GM23248 (cell line): Measurements from ENCODE around the gene SERAC1.

Experiments
- EZH2 ChIP-seq: fragments of 200-600 bp; sonication (generic); IDR thresholded peaks from 2 replicates; pipeline ENCODE4 v1.6.1; 2018; ENCODE audit warnings: antibody characterized with exemption, mild to moderate bottlenecking; ENCODE audit not compliant: insufficient read depth, poor library complexity, severe bottlenecking
- EZH2phosphoT487 ChIP-seq: fragments of 200-600 bp; sonication (generic); IDR thresholded peaks from 2 replicates; pipeline ENCODE4 v1.6.1; 2018; ENCODE audit warnings: antibody characterized with exemption, moderate library complexity, mild to moderate bottlenecking, low read depth; ENCODE audit not compliant: insufficient read depth

DNA sequence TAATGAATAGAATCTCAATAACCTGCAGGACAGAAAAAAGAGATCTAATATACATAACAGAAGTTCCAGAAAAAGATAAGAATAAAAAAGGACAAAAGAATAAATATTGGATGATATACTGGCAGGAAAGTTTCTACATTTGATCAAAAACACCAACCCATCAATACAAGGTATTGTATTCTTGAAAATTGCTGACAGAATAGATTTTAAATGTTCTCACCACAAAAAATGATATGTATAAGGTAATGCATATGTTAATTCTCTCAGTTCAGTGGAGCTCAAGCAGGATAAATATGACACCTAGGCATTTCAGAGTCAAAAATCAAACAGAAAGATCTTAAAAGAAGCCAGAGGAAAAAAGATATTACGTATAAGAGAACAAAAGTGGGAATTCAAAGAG lies 43.8 kb downstream of the SERAC1 start:
- no peak for TF ChIP-seq EZH2
- no peak for TF ChIP-seq EZH2phosphoT487
